ENCODE results near the gene PCDHGA9.
"Not testable (repeated sequence)": the region's sequence is repeated elsewhere in the genome, so short reads cannot be mapped to it uniquely, and the experiment has no call there.

DNA sequence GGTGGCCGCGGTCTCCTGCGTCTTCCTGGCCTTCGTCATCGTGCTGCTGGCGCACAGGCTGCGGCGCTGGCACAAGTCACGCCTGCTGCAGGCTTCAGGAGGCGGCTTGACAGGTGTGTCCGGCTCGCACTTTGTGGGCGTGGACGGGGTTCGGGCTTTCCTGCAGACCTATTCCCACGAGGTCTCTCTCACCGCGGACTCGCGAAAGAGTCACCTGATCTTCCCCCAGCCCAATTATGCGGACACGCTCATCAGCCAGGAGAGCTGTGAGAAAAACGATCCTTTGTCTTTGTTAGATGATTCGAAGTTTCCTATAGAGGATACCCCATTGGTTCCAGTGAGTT lies 12.7 kb downstream of the PCDHGA9 start:
- TF ChIP-seq, protein P1, sequence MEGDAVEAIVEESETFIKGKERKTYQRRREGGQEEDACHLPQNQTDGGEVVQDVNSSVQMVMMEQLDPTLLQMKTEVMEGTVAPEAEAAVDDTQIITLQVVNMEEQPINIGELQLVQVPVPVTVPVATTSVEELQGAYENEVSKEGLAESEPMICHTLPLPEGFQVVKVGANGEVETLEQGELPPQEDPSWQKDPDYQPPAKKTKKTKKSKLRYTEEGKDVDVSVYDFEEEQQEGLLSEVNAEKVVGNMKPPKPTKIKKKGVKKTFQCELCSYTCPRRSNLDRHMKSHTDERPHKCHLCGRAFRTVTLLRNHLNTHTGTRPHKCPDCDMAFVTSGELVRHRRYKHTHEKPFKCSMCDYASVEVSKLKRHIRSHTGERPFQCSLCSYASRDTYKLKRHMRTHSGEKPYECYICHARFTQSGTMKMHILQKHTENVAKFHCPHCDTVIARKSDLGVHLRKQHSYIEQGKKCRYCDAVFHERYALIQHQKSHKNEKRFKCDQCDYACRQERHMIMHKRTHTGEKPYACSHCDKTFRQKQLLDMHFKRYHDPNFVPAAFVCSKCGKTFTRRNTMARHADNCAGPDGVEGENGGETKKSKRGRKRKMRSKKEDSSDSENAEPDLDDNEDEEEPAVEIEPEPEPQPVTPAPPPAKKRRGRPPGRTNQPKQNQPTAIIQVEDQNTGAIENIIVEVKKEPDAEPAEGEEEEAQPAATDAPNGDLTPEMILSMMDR (IDR thresholded peaks at IDR 0.05), result not testable (repeated sequence)
- not testable (repeated sequence) for TF ChIP-seq POLR2A (IDR thresholded peaks at IDR 0.05)

Measured in testis (tissue), 2 donors.